Ishikawa (cell line): ENCODE measurements around the gene OPRL1.

Experiments
- CEBPB ChIP-seq: IDR thresholded peaks from 2 replicates; pipeline ENCODE4 v1.6.1; 2012
- CREB1 ChIP-seq: IDR thresholded peaks from 2 replicates; pipeline ENCODE4 v1.6.1; 2012; ENCODE audit warnings: low read depth
- EP300 ChIP-seq: IDR thresholded peaks from 2 replicates; pipeline ENCODE4 v1.6.1; 2012; ENCODE audit warnings: borderline replicate concordance
- FOXM1 ChIP-seq: IDR thresholded peaks from 2 replicates; pipeline ENCODE4 v1.6.1; 2012; ENCODE audit warnings: low read depth, borderline replicate concordance
- MAX ChIP-seq: IDR thresholded peaks from 2 replicates; pipeline ENCODE4 v1.6.1; 2012
- NFIC ChIP-seq: IDR thresholded peaks from 2 replicates; pipeline ENCODE4 v1.6.1; 2012
- RAD21 ChIP-seq: IDR thresholded peaks from 2 replicates; pipeline ENCODE4 v1.6.1; 2012; ENCODE audit warnings: low read depth
- TCF12 ChIP-seq: IDR thresholded peaks from 2 replicates; pipeline ENCODE4 v1.6.1; 2012; ENCODE audit warnings: low read depth
- YY1 ChIP-seq: IDR thresholded peaks from 2 replicates; pipeline ENCODE4 v1.6.1; 2012; ENCODE audit warnings: low read depth
- ZBTB7A ChIP-seq: IDR thresholded peaks from 2 replicates; pipeline ENCODE4 v1.6.1; 2012; ENCODE audit warnings: low read depth
- TF ChIP-seq, protein P1 (sequence below): IDR thresholded peaks from 2 replicates; pipeline ENCODE4 v1.6.1; 2012; ENCODE audit warnings: low read depth, mild to moderate bottlenecking
- TF ChIP-seq, protein P2 (sequence below): IDR thresholded peaks from 2 replicates; pipeline ENCODE4 v1.6.1; 2012

- no peak for TF ChIP-seq RAD21
- TF ChIP-seq MAX = no peak
- TF ChIP-seq YY1 = no peak
- TF ChIP-seq, protein P1, sequence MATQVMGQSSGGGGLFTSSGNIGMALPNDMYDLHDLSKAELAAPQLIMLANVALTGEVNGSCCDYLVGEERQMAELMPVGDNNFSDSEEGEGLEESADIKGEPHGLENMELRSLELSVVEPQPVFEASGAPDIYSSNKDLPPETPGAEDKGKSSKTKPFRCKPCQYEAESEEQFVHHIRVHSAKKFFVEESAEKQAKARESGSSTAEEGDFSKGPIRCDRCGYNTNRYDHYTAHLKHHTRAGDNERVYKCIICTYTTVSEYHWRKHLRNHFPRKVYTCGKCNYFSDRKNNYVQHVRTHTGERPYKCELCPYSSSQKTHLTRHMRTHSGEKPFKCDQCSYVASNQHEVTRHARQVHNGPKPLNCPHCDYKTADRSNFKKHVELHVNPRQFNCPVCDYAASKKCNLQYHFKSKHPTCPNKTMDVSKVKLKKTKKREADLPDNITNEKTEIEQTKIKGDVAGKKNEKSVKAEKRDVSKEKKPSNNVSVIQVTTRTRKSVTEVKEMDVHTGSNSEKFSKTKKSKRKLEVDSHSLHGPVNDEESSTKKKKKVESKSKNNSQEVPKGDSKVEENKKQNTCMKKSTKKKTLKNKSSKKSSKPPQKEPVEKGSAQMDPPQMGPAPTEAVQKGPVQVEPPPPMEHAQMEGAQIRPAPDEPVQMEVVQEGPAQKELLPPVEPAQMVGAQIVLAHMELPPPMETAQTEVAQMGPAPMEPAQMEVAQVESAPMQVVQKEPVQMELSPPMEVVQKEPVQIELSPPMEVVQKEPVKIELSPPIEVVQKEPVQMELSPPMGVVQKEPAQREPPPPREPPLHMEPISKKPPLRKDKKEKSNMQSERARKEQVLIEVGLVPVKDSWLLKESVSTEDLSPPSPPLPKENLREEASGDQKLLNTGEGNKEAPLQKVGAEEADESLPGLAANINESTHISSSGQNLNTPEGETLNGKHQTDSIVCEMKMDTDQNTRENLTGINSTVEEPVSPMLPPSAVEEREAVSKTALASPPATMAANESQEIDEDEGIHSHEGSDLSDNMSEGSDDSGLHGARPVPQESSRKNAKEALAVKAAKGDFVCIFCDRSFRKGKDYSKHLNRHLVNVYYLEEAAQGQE = no peak
- no peak; the same call in 1 of the 2 replicates for TF ChIP-seq ZBTB7A
- TF ChIP-seq TCF12 = no peak
- no peak for TF ChIP-seq FOXM1
- TF ChIP-seq CEBPB = no peak
- no peak for TF ChIP-seq EP300
- TF ChIP-seq, protein P2, sequence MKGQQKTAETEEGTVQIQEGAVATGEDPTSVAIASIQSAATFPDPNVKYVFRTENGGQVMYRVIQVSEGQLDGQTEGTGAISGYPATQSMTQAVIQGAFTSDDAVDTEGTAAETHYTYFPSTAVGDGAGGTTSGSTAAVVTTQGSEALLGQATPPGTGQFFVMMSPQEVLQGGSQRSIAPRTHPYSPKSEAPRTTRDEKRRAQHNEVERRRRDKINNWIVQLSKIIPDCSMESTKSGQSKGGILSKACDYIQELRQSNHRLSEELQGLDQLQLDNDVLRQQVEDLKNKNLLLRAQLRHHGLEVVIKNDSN = no peak
- no peak for TF ChIP-seq NFIC
- TF ChIP-seq CREB1 = no peak
Observed at GRCh38 chr20:64078934-64079272, 979 bp upstream of the OPRL1 start.
